ENCODE results near the gene TNFRSF25.
"Not testable (repeated sequence)": the region's sequence is repeated elsewhere in the genome, so short reads cannot be mapped to it uniquely, and the experiment has no call there.

The TNFRSF25 gene

DNA sequence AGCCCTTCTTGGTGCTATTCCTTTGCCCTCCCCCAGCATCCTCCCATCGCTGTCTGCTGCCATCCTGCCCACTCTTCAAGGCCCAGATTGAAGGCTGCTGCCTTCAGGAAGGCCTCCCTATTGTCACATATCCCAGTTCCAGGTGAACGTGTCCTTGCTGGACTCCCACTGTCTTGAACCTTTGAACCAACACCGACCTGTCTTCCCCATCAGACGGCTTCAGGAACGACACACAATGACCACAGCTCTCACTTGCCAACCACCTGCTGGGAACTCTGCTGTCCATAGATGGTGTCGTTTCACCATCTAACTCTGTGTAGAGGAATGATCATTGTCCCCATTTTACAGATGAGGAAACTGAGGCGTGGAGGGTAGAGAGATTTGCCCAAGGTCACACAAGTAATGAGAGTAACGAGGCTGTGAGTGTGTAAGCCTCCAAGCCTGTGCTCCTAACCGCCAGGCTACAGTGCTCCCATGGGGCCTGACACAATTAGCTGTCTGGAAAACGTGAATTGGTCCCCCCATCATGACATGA, 35.4 kb upstream of the TNFRSF25 start:
- no peak for DNase-seq

DNA sequence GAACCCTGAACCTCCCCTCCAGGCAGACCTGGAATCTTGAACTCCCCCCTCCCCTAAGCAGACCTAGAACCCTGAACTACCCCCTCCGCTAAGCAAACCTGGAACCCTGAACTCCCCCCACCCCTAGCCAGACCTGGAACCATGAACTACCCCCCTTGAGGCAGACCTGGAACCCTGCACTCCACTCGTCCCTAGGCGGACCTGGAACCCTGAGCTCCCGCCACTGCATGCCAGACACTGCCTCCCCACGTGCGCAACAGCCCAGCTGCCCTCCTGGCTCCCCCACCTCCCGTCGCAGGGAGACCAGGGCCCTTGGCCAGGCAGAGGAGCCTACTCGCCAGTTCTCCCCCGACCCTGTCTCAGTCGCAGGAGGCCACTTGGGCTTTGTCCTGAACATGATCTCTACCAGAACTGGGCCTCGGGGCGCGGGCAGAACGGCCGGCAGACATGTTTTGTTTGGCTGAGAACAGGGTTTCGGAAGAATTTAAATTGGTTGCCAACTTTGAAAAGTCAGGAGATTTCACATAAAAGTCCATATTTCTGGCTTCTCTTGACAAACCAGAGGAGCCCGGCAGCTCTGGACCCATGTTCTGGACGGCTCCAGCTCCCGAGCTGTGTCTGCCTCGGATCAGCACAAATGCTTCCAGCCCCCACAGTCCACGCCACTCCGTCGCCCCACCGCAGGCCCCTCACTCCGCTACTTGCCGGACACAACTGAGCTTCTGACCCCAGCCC, 34.7 kb upstream of the TNFRSF25 start:
- no peak for DNase-seq

DNA sequence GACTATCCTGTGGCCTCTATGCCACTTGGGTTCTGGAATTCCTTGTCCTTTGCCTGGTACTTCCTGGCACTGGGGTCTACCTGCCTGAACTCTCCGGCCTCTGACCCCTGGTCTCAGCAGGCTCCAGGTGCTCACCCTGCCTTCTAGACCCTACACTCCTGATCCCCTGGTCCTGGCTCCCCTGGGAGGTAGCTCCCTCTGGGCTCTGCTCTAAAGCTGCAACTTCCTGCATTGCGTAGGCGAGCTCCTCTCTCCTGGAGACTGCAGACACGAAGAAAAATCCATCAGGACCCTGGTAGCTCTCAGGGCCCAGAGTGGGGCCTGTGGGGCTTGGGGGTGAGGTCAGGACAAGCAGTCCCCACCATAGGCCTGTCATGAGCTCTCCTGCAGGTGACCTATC, 33.3 kb upstream of the TNFRSF25 start:
- DNase-seq: no peak

DNA sequence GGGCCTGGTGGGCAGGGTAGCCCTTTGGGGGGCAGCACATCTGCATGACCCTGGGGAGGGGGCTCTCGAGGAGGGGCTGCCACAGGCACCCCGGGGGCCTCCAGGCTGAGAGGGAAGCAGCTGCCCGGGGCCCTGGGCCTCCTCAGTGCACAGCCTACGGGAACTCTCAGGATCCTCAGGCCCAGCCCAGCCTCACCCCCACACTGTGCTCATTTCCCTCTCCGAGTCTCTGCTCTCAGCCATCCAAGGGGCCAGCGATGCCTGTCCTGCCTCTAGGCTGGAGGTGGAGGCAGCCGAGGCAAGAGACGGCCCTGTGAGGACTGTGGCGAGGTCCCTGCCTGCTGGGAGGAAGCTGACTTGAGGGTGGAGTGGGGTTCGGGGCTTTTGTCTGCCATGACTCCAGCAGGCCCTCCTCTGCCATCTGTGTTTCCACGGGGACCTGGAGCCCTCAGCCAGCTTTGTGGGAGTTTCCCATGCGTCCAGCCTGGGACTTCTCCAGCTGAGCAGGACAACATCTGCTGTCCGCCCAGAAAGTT, 32.7 kb upstream of the TNFRSF25 start:
- DNase-seq: no peak

DNA sequence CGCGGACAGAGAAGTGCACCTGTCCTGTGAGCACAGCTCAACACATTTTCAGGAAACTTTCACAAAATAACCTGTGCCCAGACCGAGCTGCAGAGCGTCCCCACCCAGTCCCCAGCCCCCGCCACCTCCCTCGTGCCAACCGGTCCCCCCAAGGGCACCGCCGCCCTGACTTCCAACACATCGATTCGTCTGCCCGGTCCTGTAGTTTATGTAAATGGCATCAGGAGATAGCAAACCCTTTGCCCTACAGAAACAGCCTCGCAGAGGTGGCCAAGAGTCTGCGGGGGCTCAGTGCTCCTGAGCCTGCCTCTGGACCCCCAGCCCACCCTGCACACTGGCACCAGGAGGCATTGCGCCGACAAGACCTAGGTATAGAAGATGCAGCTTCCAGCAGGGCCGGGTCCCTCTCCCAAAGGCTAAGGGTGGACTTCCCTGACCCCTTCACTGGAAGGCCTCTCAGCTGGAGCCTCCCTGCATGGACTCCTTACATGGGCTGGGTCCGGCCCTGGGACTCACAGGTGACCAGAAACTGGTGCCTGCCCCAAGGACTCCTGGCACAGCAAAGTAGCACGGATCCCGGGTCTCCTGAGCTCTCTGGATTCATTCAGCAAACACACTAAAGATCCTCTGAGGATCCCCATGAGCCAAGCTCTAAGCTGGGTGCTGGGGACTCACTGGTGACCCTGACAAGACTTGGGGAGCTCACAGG, 32.0 kb upstream of the TNFRSF25 start:
- no peak for DNase-seq

- DNase-seq: no peak
Measured at GRCh38 chr1:6497215-6497866, 31.4 kb upstream of the TNFRSF25 start.

DNA sequence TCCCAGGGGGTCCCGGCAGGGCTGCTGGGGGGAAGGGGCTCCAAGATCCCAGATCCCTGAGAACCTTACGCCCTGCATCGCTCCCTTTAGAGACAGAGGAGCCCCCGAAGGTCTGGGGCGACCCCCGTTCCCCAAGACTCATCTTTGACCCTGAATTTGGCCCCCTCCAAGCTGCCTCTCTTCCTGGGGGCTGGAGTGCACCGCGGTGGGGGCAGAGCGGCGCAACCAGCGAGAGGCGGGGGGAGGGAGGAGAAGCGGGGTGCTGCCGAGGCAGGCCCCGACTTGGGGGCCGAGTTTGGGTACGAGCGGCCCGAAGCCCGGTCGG, 30.9 kb upstream of the TNFRSF25 start:
- no peak for DNase-seq

DNA sequence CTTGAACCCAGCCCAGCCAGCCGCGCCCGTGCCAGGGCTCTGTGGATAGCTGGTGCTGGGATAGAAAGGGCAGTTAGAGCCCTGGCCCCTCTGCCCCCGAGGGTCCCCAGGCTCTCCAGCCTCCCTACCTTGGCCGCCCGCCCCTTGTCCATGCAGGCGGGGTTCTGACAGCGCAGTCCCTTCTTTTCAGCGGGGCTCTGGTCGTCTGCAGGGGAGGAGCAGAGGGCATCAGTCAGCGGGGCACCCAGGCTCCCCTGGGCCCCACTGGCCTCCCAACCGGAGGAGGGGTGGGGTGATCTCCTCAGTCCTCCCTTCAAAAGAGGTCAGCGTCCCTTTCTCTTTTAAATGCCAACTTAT, 30.4 kb upstream of the TNFRSF25 start:
- DNase-seq: no peak

DNA sequence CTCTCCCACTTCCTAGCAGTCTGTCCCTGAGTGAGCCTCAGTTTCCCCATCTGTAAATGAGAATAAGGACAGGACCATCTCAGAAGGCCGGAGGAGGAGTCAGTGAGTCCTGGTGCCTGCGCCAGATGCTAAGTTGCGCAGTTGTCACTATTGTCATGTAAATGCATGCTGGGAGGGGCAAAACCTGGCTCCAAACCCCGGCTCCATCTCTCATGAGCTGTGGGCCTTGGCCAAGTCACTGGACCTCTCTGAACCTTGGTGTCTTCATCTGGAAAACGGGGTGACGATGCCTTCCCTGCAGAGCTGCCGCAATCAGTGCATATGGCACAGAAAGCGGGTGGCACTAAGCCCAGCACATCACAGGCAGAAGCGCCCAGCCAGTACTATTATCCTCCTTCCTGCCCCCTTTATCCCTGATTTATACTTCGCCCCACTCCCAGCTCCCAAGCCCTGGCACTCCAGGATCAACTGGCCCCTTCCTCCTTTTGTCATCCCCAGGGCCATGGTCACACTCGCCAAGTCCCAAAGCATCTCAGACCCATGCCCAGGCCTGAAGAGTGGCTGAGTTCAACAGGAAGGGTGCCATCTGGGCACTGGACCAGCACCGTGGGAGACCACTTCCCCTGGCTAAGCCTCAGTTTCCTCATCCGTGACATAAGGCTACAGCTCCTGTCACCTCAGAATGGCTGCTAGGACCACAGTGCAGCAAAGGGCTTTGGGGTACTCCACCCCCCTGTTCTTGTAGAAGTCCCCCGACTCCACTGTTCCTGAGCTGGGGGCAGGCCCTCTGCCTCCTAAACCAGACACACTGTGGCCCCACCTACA, 29.8 kb upstream of the TNFRSF25 start:
- no peak for DNase-seq

- DNase-seq: no peak
Measured at GRCh38 chr1:6495041-6495441, 29.1 kb upstream of the TNFRSF25 start.

DNA sequence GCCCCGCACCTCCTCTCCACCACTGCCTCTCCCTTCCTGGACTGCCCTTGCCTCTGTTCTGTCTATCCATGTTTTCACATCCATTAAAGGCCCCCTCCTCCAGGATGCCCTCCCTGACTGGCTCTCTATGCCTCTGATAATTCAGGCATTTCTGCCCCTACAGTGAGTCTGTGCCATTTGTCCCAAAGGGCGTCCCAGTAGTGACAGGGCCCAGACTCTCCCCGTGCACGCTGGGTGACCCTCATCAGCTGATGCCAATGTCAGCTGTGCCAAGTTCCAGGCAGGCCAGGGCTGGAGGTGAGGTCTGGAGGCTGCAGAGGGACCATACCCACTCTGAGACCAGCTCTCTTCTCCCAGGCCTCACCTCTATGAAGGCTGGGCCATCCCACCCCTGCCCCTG, 28.7 kb upstream of the TNFRSF25 start:
- DNase-seq: no peak

GRCh38 chr1:6493834-6494223, 27.9 kb upstream of the TNFRSF25 start:
- DNase-seq: not testable (repeated sequence)

- no peak for DNase-seq
Measured at GRCh38 chr1:6491966-6492365, 26.0 kb upstream of the TNFRSF25 start.

- no peak for DNase-seq
Measured at GRCh38 chr1:6491480-6491962, 25.5 kb upstream of the TNFRSF25 start, which contains the start of gene PLEKHG5. PLEKHG5 (minus strand) TSS chr1:6491667; CDS start chr1:6477571, 14,096 bp downstream.

GRCh38 chr1:6491081-6491449, 25.1 kb upstream of the TNFRSF25 start:
- DNase-seq: no peak

DNA sequence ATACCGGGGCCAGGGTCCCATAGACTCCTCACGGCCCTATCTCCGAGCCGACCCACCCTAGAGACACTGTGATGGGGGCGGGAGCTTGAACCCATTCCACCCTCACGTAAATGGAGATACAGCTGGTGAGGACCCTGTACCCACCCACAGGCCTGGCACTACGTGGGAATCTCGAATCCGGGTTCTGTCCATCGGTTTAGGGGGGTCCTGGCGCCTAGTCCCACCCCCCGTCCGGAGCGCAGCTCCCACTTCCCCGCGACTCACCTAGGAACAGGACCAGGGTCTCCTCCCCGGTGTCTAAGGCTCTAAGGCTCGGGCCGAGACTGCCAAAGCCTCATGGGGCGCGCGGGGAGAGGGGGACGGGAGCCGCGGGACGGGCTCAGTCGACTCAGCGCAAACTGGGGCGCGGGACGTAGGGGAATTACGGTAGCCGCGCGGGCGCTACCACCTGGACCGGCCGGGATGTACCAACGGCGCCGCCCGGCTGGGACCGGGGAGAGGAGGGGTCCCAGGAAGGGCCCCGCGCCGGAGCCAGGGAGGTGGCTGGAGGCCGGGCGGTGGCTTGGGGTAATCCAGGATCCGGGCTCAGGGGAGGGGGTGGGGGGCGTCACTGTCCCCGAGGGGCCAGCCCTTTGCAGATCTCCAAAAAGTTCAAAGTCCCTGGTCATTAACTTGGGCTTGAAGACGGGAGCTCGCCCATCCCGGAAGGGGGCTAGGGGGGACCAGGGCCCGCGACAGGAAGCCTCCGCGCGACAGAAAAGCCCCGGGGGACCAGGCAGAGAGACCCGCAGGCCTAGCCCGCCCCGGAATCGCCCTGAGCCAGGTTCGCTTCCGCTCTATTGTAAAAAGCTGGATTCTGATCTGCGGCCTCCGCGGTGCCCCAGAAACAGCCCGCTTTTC, 24.5 kb upstream of the TNFRSF25 start:
- DNase-seq: peak; percentile 65

- peak; percentile 32 for DNase-seq
Measured at GRCh38 chr1:6489799-6490180, 23.8 kb upstream of the TNFRSF25 start.

GRCh38 chr1:6489383-6489765, 23.4 kb upstream of the TNFRSF25 start:
- no peak for DNase-seq

DNA sequence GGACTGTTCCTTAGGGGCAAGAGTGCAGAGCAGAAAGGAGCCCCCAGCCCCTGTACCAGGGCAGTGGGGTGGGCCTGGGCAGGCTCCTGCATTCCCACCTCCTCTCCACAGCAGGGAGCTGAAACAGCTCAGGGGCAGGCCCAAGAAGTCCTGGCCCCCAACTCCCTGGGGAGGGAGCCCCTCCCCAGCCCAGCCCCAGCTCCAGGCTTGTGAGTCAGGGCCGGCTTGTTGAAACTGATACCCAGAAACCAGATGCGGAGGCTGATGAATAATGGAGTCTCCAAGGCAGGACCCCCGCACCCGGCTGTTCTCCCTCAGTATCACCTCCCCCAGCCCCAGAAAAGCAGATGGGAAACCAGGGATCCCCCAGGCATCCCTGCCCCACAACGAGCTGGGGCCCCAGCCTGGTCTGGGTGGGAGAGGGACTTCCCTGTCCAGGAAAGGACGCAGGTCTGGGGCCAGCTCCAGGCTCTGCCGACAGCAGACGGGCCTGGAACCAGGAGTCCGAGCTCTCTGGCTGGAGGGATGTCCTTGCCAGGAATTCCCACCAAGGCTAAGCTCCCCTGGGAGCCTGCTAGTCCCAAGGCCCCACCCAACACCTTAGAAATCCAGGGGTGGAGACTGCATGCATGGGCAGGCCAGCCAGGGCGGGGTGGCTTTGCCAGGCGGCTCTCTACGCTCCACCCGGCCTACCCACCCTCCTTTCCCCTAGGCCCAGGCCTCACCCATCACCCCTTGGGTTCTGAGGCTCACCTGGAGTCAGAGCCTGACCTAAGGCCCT, 22.8 kb upstream of the TNFRSF25 start:
- no peak for DNase-seq

GRCh38 chr1:6487804-6488484, 22.0 kb upstream of the TNFRSF25 start:
- no peak for DNase-seq

All from NCI-H1048 (cell line).